GM19240 (cell line): Measurements from ENCODE around the gene CNTLN.
"Not testable (repeated sequence)": the region's sequence is repeated elsewhere in the genome, so short reads cannot be mapped to it uniquely, and the experiment has no call there.

Experiments
- DNase-seq: peaks from one replicate; pipeline ENCODE4 v3.0.0; 2011; ENCODE audit warnings: low spot score; ENCODE audit not compliant: insufficient read length

The CNTLN gene

GRCh38 chr9:17185481-17186029, 50.7 kb downstream of the CNTLN start:
- no peak for DNase-seq

GRCh38 chr9:17191082-17191481, 56.2 kb downstream of the CNTLN start:
- no peak for DNase-seq

DNA sequence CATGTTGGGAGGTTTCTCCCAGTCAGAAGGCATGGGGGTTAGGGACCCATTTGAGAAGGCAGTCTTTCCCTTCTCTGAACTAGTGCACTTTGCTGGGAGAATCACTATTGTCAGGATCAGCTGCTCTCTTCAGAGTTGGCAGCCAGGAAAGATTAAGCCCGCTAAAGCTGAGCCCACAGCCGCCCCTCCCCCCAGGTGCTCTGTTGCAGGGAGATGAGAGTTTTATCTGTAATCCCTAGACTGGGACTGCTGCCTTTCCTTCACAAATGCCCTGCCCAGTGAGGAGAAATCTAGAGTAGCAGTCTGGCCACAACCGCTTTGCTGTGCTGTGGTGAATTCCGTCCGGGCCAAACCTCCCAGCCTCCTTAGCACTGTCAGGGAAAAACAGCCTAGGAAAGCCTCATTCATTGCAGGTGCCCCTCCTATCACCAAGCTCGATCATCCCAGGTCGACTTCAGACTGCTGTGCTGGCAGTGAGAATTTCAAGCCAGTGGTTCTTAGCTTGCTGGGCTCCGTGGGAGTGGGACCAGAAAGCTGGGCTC, 69.8 kb downstream of the CNTLN start:
- DNase-seq: no peak

- no peak for DNase-seq
Measured at GRCh38 chr9:17216011-17216410, 81.2 kb downstream of the CNTLN start.

GRCh38 chr9:17216646-17217045, 81.8 kb downstream of the CNTLN start:
- no peak for DNase-seq

GRCh38 chr9:17217272-17217671, 82.4 kb downstream of the CNTLN start:
- DNase-seq: no peak

- DNase-seq: no peak
Measured at GRCh38 chr9:17219261-17219660, 84.4 kb downstream of the CNTLN start.

DNA sequence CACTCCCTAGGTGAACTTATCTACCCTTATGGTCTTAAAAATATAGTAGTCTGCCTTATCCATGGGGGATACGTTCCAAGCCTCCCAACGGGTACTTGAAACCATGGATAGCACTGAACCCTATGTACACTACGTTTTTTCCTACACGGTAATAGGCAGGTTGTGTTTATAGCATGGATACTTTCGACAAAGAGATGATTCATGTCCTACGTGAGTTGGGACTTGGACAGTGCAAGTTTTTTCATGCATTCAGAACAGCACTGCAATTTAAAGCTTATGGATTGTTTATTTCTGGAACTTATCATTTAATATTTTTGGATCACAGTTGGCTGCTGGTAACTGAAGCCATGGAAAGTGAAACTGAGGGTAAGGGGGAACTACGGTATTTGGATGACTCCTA, 88.1 kb downstream of the CNTLN start:
- no peak for DNase-seq

DNA sequence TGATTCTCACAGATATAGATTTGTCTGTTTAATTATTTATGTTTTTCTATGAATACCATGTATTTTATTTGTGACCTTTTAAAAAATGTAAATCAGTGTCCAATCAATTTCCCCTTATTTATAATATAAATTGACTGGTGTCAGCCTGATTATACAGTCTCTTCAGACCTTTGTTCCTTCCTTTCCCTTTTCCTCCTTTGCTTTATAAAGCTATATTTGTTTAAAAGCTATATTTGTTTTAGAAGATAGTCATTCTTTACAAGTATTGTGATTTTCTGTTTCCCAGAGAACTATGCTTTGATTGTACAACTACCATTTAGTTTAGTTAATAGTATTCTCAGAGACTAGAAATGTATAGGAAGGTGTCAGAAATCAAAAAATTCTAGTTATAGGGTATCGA, 90.6 kb downstream of the CNTLN start:
- DNase-seq: no peak

GRCh38 chr9:17229945-17230560, 95.2 kb downstream of the CNTLN start:
- no peak for DNase-seq

DNA sequence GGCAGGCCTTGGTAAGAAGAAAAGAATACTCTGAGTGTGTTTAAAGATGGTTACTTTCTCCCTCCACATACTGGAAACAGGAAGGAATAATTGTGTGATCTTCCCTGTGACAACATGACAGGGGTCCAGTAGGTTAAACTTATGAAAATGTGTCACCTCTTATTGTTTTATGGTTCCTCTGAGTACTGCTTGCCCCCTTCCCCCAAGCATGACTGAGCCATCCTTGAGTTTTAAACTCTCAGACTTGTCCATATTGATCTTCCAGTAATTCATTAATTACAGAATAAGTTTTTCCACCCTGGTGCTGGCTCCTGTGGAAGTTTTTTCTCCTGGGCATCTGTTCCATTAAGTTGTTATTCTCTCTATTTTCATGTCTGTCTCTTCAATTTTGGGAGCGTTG, 95.8 kb downstream of the CNTLN start:
- DNase-seq: no peak

GRCh38 chr9:17236147-17236546, 101.3 kb downstream of the CNTLN start:
- DNase-seq: no peak

DNA sequence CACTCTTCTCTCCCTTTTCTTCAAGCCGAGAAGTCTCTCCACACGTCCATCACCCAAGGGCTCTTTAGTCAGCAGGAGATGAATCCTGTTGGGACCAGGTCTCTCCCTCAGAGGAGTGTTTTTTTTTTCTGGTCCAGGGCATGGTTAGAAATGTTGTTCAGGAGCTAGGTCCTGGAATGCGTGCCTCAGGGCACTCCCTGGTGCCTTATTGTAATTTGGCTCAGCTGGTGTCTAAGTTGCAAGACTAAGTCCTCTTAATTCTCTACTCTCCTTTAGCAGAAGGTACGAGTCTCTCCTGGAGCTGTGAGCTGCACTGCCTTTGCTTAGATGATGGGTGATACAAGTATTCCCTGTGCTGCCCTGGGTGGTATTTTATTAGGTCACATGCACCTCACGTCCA, 111.9 kb downstream of the CNTLN start:
- no peak for DNase-seq

DNA sequence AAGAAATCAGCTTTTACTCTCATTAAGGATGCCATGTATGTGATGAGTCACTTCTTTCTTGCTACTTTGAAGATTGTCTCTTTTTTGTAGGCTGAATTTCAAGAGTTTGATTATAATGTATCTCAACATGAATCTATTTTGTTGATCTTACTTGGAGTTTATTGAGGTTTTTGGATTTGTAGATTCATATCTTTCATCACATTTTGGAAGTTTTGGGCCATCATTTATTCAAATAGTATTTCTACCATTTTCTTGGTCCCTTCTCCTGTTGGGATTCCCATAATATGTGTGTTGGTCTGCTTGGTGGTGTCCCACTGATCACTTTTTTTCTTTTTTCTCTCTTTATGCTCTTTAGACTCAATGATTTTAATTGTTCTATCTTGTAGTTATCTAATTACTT, 116.3 kb downstream of the CNTLN start:
- DNase-seq: no peak

GRCh38 chr9:17268531-17269188, 133.8 kb downstream of the CNTLN start:
- not testable (repeated sequence) for DNase-seq

- no peak for DNase-seq
Measured at GRCh38 chr9:17269799-17270198, 135.0 kb downstream of the CNTLN start.

DNA sequence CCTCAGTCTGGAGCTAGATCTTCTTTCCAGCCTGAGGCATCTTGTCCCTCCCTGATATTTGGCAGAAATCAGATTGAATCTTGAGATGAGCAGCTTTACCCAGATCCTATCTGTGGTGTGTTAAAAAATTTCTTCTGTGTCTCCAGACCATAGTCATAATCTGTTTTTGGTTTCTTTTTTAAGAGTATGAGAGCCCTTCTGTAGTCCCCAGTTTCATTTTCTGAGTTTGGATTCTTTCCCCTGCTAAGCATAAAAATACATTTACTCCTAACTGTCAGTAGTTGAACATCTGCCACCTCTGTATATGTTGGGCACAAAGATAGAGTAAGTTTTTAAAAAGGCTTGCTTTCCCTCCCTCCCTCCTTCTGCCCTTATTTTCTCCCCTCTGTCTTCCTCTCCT, 137.7 kb downstream of the CNTLN start:
- DNase-seq: no peak

- DNase-seq: no peak
Measured at GRCh38 chr9:17280350-17281012, 145.6 kb downstream of the CNTLN start.

GRCh38 chr9:17290673-17291072, 155.8 kb downstream of the CNTLN start:
- DNase-seq: not testable (repeated sequence)

DNA sequence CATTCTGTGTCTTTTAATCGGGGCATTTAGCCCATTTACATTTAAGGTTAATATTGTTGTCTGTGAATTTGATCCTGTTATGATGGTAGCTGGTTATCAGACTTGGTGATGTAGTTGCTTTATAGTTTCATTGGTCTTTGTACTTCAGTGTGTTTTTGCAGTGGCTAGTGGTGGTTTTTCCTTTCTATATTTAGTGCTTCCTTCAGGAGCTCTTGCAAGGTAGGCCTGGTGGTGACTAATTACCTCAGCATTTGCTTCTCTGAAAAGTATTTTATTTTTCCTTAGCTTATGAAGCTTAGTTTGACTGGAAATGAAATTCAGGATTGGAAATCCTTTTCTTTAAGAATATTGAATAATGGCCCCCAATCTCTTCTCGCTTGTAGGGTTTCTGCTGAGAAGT, 156.9 kb downstream of the CNTLN start:
- DNase-seq: no peak

- DNase-seq: no peak
Measured at GRCh38 chr9:17293685-17294084, 158.8 kb downstream of the CNTLN start.
